T-helper 22 cell (primary cell): ENCODE data around the gene CC2D2A.
"Not testable (repeated sequence)": the region's sequence is repeated elsewhere in the genome, so short reads cannot be mapped to it uniquely, and the experiment has no call there.

ENCODE experiments used
- DNase-seq: peaks from one replicate; pipeline ENCODE4 v3.0.0-alpha.2; 2020; ENCODE audit warnings: low read depth

CC2D2A gene

GRCh38 chr4:15516494-15516893 is 46.8 kb downstream of the CC2D2A start:
- no peak for DNase-seq

DNA sequence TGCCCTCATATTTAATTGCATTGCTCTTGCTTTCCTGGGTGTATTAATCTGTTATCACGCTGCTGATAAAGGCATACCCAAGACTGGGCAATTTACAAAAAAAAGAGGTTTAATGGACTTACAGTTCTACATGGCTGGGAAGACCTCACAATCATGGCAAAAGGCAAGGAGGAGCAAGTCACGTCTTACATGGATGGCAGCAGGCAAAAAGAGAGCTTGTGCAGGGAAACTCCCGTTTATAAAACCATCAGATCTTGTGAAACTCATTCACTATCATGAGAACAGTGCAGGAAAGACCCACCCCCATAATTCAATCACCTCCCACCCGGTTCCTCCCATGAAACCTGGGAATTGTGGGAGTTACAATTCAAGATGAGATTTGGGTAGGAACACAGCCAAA is 48.0 kb downstream of the CC2D2A start:
- DNase-seq: not testable (repeated sequence)

DNA sequence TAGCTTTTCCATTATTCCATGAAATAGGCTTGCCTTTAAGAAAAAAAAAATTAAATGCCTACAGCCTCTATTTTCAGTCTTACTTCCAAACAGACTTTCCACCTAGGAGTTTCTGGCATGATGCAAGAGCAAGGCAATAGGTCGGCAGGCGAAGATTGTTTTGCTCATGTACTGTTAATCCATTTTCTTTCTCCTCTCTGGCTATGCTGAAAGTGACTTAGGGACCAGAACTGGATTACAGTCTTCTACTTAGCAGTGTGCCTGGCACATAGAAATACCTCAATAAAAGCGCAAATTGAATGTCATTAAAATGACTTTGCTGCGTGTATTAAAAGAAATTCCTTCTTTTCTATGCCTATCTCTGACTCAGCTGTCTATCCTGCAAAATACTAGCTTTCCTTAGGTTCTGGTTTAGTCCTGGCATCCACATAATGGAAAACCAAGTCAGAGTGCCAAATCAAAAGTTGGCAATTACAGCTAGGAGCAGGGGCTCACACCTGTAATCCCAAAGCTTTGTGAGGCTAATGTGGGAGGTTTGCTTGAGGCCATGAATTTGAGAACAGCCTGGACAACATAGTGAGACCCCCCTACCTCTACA is 51.9 kb downstream of the CC2D2A start:
- DNase-seq: no peak

- DNase-seq: no peak
These were observed 55.4 kb downstream of the CC2D2A start for GRCh38 chr4:15525080-15525479.

GRCh38 chr4:15526924-15527592 is 57.4 kb downstream of the CC2D2A start:
- DNase-seq: no peak

GRCh38 chr4:15531792-15532191 is 62.1 kb downstream of the CC2D2A start:
- no peak for DNase-seq

GRCh38 chr4:15533817-15534216 is 64.1 kb downstream of the CC2D2A start:
- no peak for DNase-seq

DNA sequence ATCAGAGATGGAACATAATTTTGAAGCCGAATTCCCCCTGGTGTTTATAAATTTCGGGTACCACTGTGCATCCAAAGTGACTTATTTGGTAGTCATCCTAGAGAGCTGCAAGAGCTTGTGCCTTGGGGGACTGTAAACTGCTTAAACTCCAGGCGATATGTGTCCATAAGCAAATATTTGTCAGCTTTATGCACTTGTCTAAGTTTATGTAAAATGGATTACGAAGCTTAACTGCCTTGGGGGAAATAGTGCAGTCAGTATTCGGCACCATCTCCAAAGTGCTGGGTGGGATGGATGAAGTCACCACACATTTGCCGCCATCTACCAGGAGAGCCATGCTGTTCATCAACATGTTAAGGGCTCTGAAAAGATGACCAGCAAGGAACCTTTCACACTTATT is 65.9 kb downstream of the CC2D2A start:
- no peak for DNase-seq

DNA sequence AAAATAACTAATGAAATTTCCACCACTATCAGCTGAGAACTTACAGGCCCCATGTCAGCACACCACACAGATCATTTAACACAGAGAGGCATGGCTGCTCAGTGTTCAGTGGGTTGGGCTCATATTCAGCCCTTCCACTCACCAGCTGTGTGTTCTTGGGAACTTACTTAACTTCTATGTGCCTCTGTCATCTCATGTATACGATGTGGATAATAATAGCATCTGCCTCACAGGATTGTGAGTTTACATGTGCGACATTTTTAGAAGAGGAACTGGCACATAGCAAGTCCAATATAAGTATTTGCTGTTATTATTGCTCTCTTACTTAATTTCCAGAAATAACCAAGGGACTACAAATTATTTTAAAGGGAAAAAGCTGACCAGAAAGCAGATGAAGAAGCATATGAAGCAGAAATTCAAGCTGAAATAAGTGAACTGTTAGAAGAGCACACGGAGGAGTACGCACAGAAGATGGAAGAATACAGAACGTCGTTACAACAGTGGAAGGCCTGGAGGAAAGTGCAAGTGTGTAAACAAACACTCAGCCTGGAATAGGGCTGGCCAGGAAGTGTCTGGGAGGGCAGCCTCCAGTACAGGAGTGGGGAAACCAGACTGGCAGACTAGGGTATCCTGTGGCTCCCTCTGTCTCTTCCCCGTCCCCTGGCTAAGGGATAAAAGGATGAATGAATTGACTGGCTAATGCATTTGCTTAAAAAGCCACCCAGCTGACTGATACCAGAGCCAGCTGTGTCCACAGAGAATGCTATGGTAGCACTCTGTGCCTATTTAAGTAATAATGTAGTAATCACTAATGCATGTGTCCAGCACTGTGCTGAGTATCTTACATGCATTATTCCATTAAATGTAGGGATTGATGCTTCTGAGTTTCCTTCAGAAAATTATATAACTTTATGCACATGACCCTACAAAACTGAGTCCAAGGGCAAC is 67.1 kb downstream of the CC2D2A start:
- DNase-seq: no peak

GRCh38 chr4:15541941-15542340 is 72.3 kb downstream of the CC2D2A start:
- no peak for DNase-seq

GRCh38 chr4:15542760-15543159 is 73.1 kb downstream of the CC2D2A start:
- DNase-seq: no peak

DNA sequence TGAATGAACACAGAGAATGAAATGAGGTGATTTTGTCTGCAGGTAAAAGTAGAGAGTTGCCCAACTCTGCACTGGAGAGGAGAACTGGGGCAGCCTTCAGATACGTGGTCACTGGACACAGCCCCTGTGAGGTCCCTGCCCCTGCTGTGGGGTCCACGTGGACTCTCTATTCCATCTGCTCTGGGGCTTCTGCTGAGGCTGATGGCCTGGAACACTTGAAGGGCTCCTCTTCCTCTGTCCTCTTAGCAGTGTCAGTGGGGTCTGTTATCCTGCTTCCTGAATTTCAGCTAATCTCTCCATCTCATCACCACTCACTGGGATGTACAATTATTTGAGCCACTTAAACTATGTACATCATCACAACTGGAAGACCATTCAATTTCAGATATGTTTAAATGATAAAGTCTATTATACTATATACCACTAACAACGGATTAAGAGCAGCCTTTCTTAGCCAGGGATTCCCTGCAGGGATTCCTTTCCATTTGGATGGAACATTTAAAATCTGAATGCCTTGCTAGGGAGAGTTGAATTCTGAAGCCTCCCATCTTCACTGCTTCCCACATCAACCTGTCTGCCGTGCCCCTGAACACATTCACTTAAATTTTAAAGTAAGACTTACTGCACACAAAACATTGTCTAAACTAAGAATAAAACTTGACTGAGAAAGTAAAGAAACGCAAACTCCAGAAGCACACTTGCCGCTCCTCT is 74.0 kb downstream of the CC2D2A start:
- no peak for DNase-seq

- DNase-seq: no peak
These were observed 74.6 kb downstream of the CC2D2A start for GRCh38 chr4:15544248-15544729.

DNA sequence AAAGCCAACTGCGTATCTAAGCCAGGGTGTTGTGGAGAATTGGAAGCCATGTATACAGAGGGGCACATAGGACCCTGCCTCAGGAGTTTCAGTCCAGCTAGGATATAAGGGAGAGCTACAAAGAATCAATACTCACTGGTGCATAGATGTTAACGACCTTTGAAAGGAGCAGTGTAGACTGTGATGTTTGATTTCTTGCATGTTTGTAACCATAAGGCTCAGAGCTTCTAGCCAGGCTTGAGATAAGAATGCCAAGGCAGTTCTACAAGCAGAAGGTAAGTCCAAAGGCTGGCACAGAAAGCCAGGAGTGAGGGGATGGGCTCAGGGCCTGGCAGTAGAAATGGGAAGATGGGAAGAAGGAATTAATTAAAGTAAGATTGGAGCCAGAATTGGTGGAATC is 75.7 kb downstream of the CC2D2A start:
- DNase-seq: no peak

- DNase-seq: no peak
These were observed 77.7 kb downstream of the CC2D2A start for GRCh38 chr4:15547392-15547791.

GRCh38 chr4:15550491-15550890 is 80.8 kb downstream of the CC2D2A start:
- DNase-seq: no peak

GRCh38 chr4:15551740-15552446 is 82.2 kb downstream of the CC2D2A start:
- no peak for DNase-seq

GRCh38 chr4:15552557-15553362 is 83.1 kb downstream of the CC2D2A start:
- no peak for DNase-seq

DNA sequence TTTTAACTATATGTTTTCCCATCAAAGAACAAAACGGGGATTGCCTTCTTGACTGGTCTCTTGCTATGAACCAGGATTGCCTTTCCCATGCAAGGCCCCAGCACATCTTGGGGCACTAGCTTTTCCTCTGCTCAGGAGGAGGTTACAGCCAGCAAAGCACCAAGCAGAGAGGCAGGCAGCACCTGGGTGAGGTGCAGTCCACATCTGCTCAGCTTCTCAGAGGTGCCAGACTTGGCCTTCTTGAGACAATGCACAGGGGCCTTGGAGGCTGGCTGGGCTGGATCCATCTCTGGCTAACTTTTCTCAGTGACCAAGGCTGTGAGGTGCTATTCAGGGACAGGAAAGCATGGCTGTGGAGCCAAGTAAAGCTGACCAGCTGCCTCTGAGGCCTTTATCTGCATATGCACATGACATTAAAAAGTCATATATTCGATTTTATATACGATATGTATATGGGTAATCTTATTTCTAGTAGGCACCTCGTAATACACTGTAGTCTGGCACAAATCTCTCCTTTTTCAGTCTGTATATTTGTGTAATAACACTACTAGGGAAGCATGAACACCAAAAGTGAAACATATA is 86.9 kb downstream of the CC2D2A start:
- DNase-seq: no peak
